Measurements from ENCODE around the gene SEPTIN8. TPM values are rescaled to one million over a fixed set of nuclear protein-coding genes. Genes with fewer than 3 reads are reported as not detected.

The SEPTIN8 gene
- total RNA-seq, 1 donor from 2014 or later, result 127 TPM

DNA sequence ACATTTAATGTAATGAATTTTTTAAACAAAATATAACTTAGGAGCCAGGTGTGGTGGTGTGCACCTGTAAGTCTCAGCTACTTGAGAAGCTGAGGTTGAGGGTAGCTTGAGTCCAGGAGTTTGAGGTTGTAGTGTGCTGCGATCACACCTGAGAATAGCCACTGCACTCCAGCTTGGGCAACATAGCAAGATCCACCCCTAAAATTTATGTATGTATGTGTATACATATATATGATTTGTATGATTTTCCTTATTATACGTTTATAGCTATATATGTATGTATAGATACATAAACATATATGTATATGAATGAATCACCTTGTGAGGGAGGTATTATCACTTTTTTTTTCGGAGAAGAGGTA is 30.5 kb downstream of the SEPTIN8 start:
- Mint-ChIP-seq H3K4me1 (ENCODE audit: low read depth) (peaks cover 9% of the 10 kb centered on the region), H3K36me3 (ENCODE audit: low read depth) (no peaks in the 10 kb centered on the region), H3K27me3 (ENCODE audit: low read depth) (peaks cover 13% of the 10 kb centered on the region), H3K27ac (ENCODE audit: unreplicated experiment) (no peak overlapping the region), H3K4me3 (ENCODE audit: unreplicated experiment) (peak overlapping the region; percentile 49), H3K9me3 (ENCODE audit: low read depth) (no peaks in the 10 kb centered on the region)
- DNase-seq (ENCODE audit: low spot score), result no peak
- TF ChIP-seq, protein P1, sequence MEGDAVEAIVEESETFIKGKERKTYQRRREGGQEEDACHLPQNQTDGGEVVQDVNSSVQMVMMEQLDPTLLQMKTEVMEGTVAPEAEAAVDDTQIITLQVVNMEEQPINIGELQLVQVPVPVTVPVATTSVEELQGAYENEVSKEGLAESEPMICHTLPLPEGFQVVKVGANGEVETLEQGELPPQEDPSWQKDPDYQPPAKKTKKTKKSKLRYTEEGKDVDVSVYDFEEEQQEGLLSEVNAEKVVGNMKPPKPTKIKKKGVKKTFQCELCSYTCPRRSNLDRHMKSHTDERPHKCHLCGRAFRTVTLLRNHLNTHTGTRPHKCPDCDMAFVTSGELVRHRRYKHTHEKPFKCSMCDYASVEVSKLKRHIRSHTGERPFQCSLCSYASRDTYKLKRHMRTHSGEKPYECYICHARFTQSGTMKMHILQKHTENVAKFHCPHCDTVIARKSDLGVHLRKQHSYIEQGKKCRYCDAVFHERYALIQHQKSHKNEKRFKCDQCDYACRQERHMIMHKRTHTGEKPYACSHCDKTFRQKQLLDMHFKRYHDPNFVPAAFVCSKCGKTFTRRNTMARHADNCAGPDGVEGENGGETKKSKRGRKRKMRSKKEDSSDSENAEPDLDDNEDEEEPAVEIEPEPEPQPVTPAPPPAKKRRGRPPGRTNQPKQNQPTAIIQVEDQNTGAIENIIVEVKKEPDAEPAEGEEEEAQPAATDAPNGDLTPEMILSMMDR (IDR thresholded peaks at IDR 0.05), result no peak

DNA sequence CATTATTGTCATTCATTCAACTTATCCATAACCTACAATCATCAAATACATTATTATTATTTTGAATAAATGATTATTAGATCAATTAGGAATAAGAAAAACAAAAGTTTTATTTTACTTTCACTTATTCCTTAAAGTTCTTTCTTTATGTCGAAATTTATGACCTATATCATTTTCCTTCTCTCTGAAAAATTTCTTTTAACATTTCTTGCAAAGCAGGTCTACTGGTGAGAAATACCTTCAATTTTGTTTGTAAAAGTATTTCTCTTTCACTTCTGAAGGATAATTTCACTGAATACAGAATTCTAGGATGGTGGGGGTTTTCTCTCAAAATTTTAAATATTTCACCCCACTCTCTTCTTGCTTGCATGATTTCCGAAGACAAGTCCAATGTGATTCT is 32.4 kb downstream of the SEPTIN8 start:
- H3K4me3 Mint-ChIP-seq (ENCODE audit: unreplicated experiment), result no peak overlapping the region
- no peak for DNase-seq (ENCODE audit: low spot score)
- H3K4me1 Mint-ChIP-seq (ENCODE audit: low read depth), result no peaks in the 10 kb centered on the region
- H3K36me3 Mint-ChIP-seq (ENCODE audit: low read depth), result no peaks in the 10 kb centered on the region
- H3K9me3 Mint-ChIP-seq (ENCODE audit: low read depth), result no peaks in the 10 kb centered on the region
- H3K27ac Mint-ChIP-seq (ENCODE audit: unreplicated experiment), result no peak overlapping the region
- peaks cover 16% of the 10 kb centered on the region for H3K27me3 Mint-ChIP-seq (ENCODE audit: low read depth)
- TF ChIP-seq, protein P1 (IDR thresholded peaks at IDR 0.05), result no peak

DNA sequence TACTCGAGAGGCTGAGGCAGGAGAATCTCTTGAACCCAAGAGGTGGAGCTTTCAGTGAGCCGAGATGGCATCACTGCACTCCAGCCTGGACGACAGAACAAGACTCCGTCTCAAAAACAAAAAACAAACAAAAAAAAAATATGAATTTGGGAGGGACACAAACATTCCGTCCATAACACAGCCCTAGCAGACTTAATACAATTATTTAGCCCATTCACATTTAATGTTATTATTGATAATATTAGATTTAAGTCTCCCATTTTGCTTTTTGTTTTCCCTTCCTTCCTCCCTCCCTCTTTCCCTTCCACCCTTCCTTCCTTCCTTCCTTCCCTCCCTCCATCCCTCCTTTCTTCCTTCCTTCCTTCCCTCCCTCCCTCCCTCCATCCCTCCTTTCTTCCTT is 34.4 kb downstream of the SEPTIN8 start:
- H3K36me3 Mint-ChIP-seq (ENCODE audit: low read depth), result no peaks in the 10 kb centered on the region
- peaks cover 16% of the 10 kb centered on the region for H3K27me3 Mint-ChIP-seq (ENCODE audit: low read depth)
- no peaks in the 10 kb centered on the region for H3K9me3 Mint-ChIP-seq (ENCODE audit: low read depth)
- H3K4me3 Mint-ChIP-seq (ENCODE audit: unreplicated experiment), result no peak overlapping the region
- H3K27ac Mint-ChIP-seq (ENCODE audit: unreplicated experiment), result no peak overlapping the region
- no peak for DNase-seq (ENCODE audit: low spot score)
- TF ChIP-seq, protein P1 (IDR thresholded peaks at IDR 0.05), result no peak
- peaks cover 6% of the 10 kb centered on the region for H3K4me1 Mint-ChIP-seq (ENCODE audit: low read depth)

DNA sequence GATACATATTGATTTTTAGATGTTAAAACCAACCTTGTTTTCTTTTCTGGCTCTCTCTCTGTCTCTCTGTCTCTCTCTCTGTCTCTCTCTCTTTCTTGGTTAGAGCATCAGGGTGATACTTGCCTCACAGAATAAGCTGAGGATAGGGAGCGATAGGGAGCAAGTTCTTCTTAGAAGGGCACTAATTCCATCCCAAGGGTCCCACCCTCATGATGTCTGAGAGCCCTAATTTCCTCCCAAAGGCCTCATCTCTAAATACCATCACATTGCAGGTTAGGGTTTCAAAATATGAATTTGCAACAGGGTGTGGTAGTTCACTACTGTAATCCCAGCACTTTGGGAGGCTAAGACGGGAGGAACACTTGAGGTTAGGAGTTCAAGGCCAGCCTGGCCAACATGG is 34.9 kb downstream of the SEPTIN8 start:
- TF ChIP-seq, protein P1 (IDR thresholded peaks at IDR 0.05), result no peak
- DNase-seq (ENCODE audit: low spot score), result no peak
- H3K4me3 Mint-ChIP-seq (ENCODE audit: unreplicated experiment), result no peak overlapping the region
- no peaks in the 10 kb centered on the region for H3K9me3 Mint-ChIP-seq (ENCODE audit: low read depth)
- no peak overlapping the region for H3K27ac Mint-ChIP-seq (ENCODE audit: unreplicated experiment)
- no peaks in the 10 kb centered on the region for H3K36me3 Mint-ChIP-seq (ENCODE audit: low read depth)
- peaks cover 16% of the 10 kb centered on the region for H3K27me3 Mint-ChIP-seq (ENCODE audit: low read depth)
- H3K4me1 Mint-ChIP-seq (ENCODE audit: low read depth), result peaks cover 8% of the 10 kb centered on the region

DNA sequence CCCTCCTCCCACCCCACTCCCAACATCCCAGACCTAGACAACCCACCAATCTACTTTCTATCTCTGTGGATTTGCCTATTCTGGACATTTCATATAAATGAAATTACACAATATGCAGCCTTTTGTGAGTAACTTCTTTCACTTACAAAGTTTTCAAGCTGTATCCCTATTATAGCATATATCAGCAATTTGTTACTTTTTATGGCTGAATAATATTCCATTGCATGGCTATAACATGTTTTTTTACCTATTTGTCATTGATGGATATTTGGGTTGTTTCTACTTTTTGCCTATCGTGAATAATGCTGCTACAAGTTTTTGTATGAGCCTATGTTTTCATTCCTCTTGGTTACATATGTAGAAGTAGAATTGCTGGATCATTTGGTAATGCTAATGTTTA is 37.8 kb downstream of the SEPTIN8 start:
- H3K27me3 Mint-ChIP-seq (ENCODE audit: low read depth), result peaks cover 3% of the 10 kb centered on the region
- no peaks in the 10 kb centered on the region for H3K36me3 Mint-ChIP-seq (ENCODE audit: low read depth)
- no peak overlapping the region for H3K27ac Mint-ChIP-seq (ENCODE audit: unreplicated experiment)
- DNase-seq (ENCODE audit: low spot score), result no peak
- H3K4me3 Mint-ChIP-seq (ENCODE audit: unreplicated experiment), result no peak overlapping the region
- TF ChIP-seq, protein P1 (IDR thresholded peaks at IDR 0.05), result no peak
- H3K9me3 Mint-ChIP-seq (ENCODE audit: low read depth), result no peaks in the 10 kb centered on the region
- H3K4me1 Mint-ChIP-seq (ENCODE audit: low read depth), result peaks cover 23% of the 10 kb centered on the region
